H9 (cell line): Measurements from ENCODE around the gene SDHAF4. TPM values are rescaled to one million over a fixed set of nuclear protein-coding genes. Genes with fewer than 3 reads are reported as not detected.

Experiments used
- DNase-seq: peaks from one replicate; pipeline ENCODE4 v3.0.0-alpha.2; 2017
- H2AFZ ChIP-seq: one replicate; pipeline ENCODE4 v1.6.1; 2013; ENCODE audit warnings: mild to moderate bottlenecking, low read length, control low read depth, moderate library complexity
- H2AK5ac ChIP-seq: 2 replicates; pipeline ENCODE4 v1.6.1; 2013; ENCODE audit warnings: low read length, control low read depth, mixed read lengths; ENCODE audit not compliant: insufficient read length
- H2BK120ac ChIP-seq: one replicate; pipeline ENCODE4 v1.6.1; 2013; ENCODE audit warnings: low read depth, mild to moderate bottlenecking, low read length, control low read depth, inconsistent platforms; ENCODE audit not compliant: poor library complexity, severe bottlenecking
- H2BK12ac ChIP-seq: 2 replicates; pipeline ENCODE4 v1.6.1; 2013; ENCODE audit warnings: low read length, control low read depth, mixed read lengths, low read depth; ENCODE audit not compliant: insufficient read length
- H2BK15ac ChIP-seq: 2 replicates; pipeline ENCODE4 v1.6.1; 2013; ENCODE audit warnings: low read depth, low read length, control low read depth
- H2BK20ac ChIP-seq: one replicate; pipeline ENCODE4 v1.6.1; 2013; ENCODE audit warnings: low read depth, mild to moderate bottlenecking, low read length, control low read depth, inconsistent platforms; ENCODE audit not compliant: poor library complexity, severe bottlenecking
- H2BK5ac ChIP-seq: 2 replicates; pipeline ENCODE4 v1.6.1; 2013; ENCODE audit warnings: low read length, control low read depth, mixed read lengths; ENCODE audit not compliant: insufficient read length
- H3K14ac ChIP-seq: 2 replicates; pipeline ENCODE4 v1.6.1; 2013; ENCODE audit warnings: low read length, control low read depth; ENCODE audit not compliant: insufficient read depth
- H3K18ac ChIP-seq: 2 replicates; pipeline ENCODE4 v1.6.1; 2013; ENCODE audit warnings: low read depth, mild to moderate bottlenecking, mixed read lengths, low read length, control low read depth; ENCODE audit not compliant: insufficient read length
- H3K23ac ChIP-seq: 2 replicates; pipeline ENCODE4 v1.6.1; 2013; ENCODE audit warnings: low read length, control low read depth, mixed read lengths, low read depth; ENCODE audit not compliant: insufficient read length
- H3K23me2 ChIP-seq: 2 replicates; pipeline ENCODE4 v1.6.1; 2013; ENCODE audit warnings: low read depth, mild to moderate bottlenecking, mixed read lengths, low read length, control low read depth; ENCODE audit not compliant: insufficient read length, poor library complexity, severe bottlenecking
- H3K27ac ChIP-seq: 2 replicates; pipeline ENCODE4 v1.5.1; 2013; ENCODE audit warnings: low read length, control low read depth, mixed read lengths, low read depth; ENCODE audit not compliant: insufficient read length
- H3K27me3 ChIP-seq: 2 replicates; pipeline ENCODE4 v1.6.1; 2013; ENCODE audit warnings: low read length, control low read depth, inconsistent platforms; ENCODE audit not compliant: insufficient read depth
- H3K4ac ChIP-seq: 2 replicates; pipeline ENCODE4 v1.6.1; 2013; ENCODE audit warnings: low read depth, mild to moderate bottlenecking, control low read depth, inconsistent platforms, low read length, moderate library complexity
- H3K4me1 ChIP-seq: 2 replicates; pipeline ENCODE4 v1.6.1; 2013; ENCODE audit warnings: low read length, control low read depth, inconsistent platforms; ENCODE audit not compliant: insufficient read depth
- H3K4me2 ChIP-seq: 2 replicates; pipeline ENCODE4 v1.6.1; 2013; ENCODE audit warnings: low read length, control low read depth, mixed read lengths; ENCODE audit not compliant: insufficient read length, insufficient read depth
- H3K56ac ChIP-seq: 2 replicates; pipeline ENCODE4 v1.6.1; 2013; ENCODE audit warnings: low read depth, mild to moderate bottlenecking, mixed read lengths, low read length, control low read depth; ENCODE audit not compliant: insufficient read length
- H3K79me1 ChIP-seq: 2 replicates; pipeline ENCODE4 v1.6.1; 2013; ENCODE audit warnings: low read depth, mild to moderate bottlenecking, moderate library complexity, low read length, control low read depth, inconsistent platforms; ENCODE audit not compliant: insufficient read depth, poor library complexity, severe bottlenecking
- H3K79me2 ChIP-seq: 2 replicates; pipeline ENCODE4 v1.6.1; 2013; ENCODE audit warnings: low read length, control low read depth, inconsistent platforms; ENCODE audit not compliant: insufficient read depth
- H3K9ac ChIP-seq: 2 replicates; pipeline ENCODE4 v1.6.1; 2013; ENCODE audit warnings: low read length, control low read depth, mixed read lengths; ENCODE audit not compliant: insufficient read length; ENCODE audit errors: extremely low read depth
- H3K9me3 ChIP-seq: one replicate; pipeline ENCODE4 v1.6.1; 2013; ENCODE audit warnings: low read depth, low read length, inconsistent platforms; ENCODE audit not compliant: control insufficient read depth
- H3T11ph ChIP-seq: one replicate; pipeline ENCODE4 v1.6.1; 2013; ENCODE audit warnings: mild to moderate bottlenecking, low read length, control low read depth, inconsistent platforms
- H4K20me1 ChIP-seq: one replicate; pipeline ENCODE4 v1.6.1; 2013; ENCODE audit not compliant: control insufficient read depth, insufficient read length, insufficient read depth
- H4K5ac ChIP-seq: 2 replicates; pipeline ENCODE4 v1.6.1; 2013; ENCODE audit warnings: low read depth, mild to moderate bottlenecking, mixed read lengths, low read length, control low read depth; ENCODE audit not compliant: insufficient read length
- H4K8ac ChIP-seq: replicated peaks from 2 replicates; pipeline ENCODE4 v1.6.1; 2013; ENCODE audit warnings: low read length, control low read depth, mixed read lengths, low read depth; ENCODE audit not compliant: insufficient read length
- H4K91ac ChIP-seq: 2 replicates; pipeline ENCODE4 v1.6.1; 2013; ENCODE audit warnings: low read depth, mild to moderate bottlenecking, moderate library complexity, mixed read lengths, low read length, control low read depth; ENCODE audit not compliant: insufficient read length
- H3K27ac Mint-ChIP-seq, 3 experiments: 2 replicates in 2 of 3; 3 replicates in 1 of 3; pipeline ENCODE4 v1.8.0; 2020 to 2021; ENCODE audit warnings: mixed read lengths in 3 of 3, mild to moderate bottlenecking in 1 of 3, moderate library complexity in 1 of 3
- H3K27me3 Mint-ChIP-seq: 2 replicates; pipeline ENCODE4 v1.8.0; 2021; ENCODE audit warnings: low read depth, mild to moderate bottlenecking, moderate library complexity, mixed read lengths
- H3K36me3 Mint-ChIP-seq, 3 experiments: 2 replicates in 2 of 3; 3 replicates in 1 of 3; pipeline ENCODE4 v1.8.0; 2020 to 2021; ENCODE audit warnings: low read depth in 3 of 3, mixed read lengths in 3 of 3; ENCODE audit not compliant: insufficient read depth in 1 of 3
- H3K4me1 Mint-ChIP-seq, 2 experiments: 2 replicates each; pipeline ENCODE4 v1.8.0; 2020; ENCODE audit warnings: mixed read lengths in 2 of 2
- H3K4me3 Mint-ChIP-seq, 2 experiments: 2 replicates in 1 of 2; 3 replicates in 1 of 2; pipeline ENCODE4 v1.8.0; 2020 to 2021; ENCODE audit warnings: mild to moderate bottlenecking in 2 of 2, mixed read lengths in 2 of 2, moderate library complexity in 1 of 2
- H3K9me3 Mint-ChIP-seq, 2 experiments: 2 replicates in 1 of 2; 3 replicates in 1 of 2; pipeline ENCODE4 v1.8.0; 2020; ENCODE audit warnings: mild to moderate bottlenecking in 2 of 2, mixed read lengths in 2 of 2, moderate library complexity in 1 of 2
- WGBS: extraction: QIAGEN DNeasy Blood & Tissue Kit; methylation state at CpG from one replicate; pipeline ENCODE4 v1.1.7; 2013; ENCODE audit warnings: missing lambda C conversion rate, low lambda C conversion rate, mixed read lengths; ENCODE audit not compliant: insufficient read length; ENCODE audit errors: extremely low coverage; 5-methylcytosine and 5-hydroxymethylcytosine counted together
- total RNA-seq: library from RNA; stranded (reverse); gene quantifications from 2 replicates; pipeline ENCODE4 v1.2.1, GENCODE V29; 2021
- TF ChIP-seq, protein P1 (sequence below): fragments of 200-600 bp; sonication (generic); conservative IDR thresholded peaks from 3 replicates; pipeline ENCODE4 v1.8.0; 2021; ENCODE audit warnings: antibody characterized with exemption, mild to moderate bottlenecking

Gene SDHAF4
- total RNA-seq, 1 experiment from 2014 or later, result 9.2 TPM

DNA sequence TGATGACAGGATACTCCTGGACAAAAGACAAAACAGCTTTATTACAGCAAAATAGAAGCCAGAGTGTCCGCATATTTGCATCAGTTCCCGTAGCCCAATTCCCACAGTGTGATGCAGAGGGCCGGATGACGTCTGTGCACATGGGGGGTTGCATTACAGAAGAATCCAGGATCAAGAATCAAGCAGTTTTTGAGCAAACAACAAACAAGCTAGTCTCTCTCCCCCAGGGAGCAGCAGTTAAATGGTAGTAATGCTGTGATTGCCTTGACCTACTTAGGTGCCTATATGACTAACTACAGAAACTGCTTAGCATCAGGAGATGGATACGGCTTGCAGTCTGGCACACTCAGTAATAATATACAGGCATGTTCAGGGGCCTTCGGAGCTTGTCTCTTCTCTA lies 3.2 kb upstream of the SDHAF4 start:
- H2BK15ac ChIP-seq, result no peak overlapping the region
- Mint-ChIP-seq H3K27me3 (peaks cover 8% of the 10 kb centered on the region), H3K9me3 (peaks cover 0 to 2% of the 10 kb centered on the region in 2 experiments; a peak in 1 of 5 replicates), H3K27ac (peak overlapping the region in 2 of 3 experiments; percentile 11 to 31; a peak in 2 of 7 replicates), H3K36me3 (peaks cover 6 to 11% (median 7%) of the 10 kb centered on the region in 3 experiments; a peak in 6 of 7 replicates), H3K4me1 (peaks cover 15 to 18% of the 10 kb centered on the region in 2 experiments), H3K4me3 (no peak overlapping the region; a peak in 1 of 5 replicates)
- H3K23ac ChIP-seq, result no peak overlapping the region
- H3K9ac ChIP-seq, result no peak overlapping the region
- H2BK12ac ChIP-seq, result no peak overlapping the region
- no peaks in the 10 kb centered on the region for H3K79me2 ChIP-seq
- H3K4me1 ChIP-seq, result peaks cover 3% of the 10 kb centered on the region
- H2BK5ac ChIP-seq, result no peak overlapping the region
- H4K8ac ChIP-seq, result no peak overlapping the region
- no peak overlapping the region for H3K4me2 ChIP-seq
- no peaks in the 10 kb centered on the region for H3K27me3 ChIP-seq
- H3K14ac ChIP-seq, result no peak overlapping the region
- no peak overlapping the region for H4K91ac ChIP-seq
- H4K20me1 ChIP-seq, result no peaks in the 10 kb centered on the region
- no peaks in the 10 kb centered on the region for H3K9me3 ChIP-seq
- no peak overlapping the region for H2BK120ac ChIP-seq
- no peak overlapping the region for H3K18ac ChIP-seq
- H3K4ac ChIP-seq, result no peak overlapping the region
- H4K5ac ChIP-seq, result no peak overlapping the region
- whole genome bisulfite sequencing, result no CpG with 5 or more reads among the region's 6 CpGs
- H3K27ac ChIP-seq, result no peak overlapping the region
- no peak overlapping the region for H2AK5ac ChIP-seq
- TF ChIP-seq, protein P1, sequence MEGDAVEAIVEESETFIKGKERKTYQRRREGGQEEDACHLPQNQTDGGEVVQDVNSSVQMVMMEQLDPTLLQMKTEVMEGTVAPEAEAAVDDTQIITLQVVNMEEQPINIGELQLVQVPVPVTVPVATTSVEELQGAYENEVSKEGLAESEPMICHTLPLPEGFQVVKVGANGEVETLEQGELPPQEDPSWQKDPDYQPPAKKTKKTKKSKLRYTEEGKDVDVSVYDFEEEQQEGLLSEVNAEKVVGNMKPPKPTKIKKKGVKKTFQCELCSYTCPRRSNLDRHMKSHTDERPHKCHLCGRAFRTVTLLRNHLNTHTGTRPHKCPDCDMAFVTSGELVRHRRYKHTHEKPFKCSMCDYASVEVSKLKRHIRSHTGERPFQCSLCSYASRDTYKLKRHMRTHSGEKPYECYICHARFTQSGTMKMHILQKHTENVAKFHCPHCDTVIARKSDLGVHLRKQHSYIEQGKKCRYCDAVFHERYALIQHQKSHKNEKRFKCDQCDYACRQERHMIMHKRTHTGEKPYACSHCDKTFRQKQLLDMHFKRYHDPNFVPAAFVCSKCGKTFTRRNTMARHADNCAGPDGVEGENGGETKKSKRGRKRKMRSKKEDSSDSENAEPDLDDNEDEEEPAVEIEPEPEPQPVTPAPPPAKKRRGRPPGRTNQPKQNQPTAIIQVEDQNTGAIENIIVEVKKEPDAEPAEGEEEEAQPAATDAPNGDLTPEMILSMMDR, result no peak
- H3K56ac ChIP-seq, result no peak overlapping the region
- DNase-seq, result no peak
- H3K79me1 ChIP-seq, result no peaks in the 10 kb centered on the region
- no peak overlapping the region for H2AFZ ChIP-seq
- no peaks in the 10 kb centered on the region for H3K23me2 ChIP-seq
- no peak overlapping the region for H2BK20ac ChIP-seq
- H3T11ph ChIP-seq, result no peak overlapping the region
